HCT116 (cell line): ENCODE measurements around the gene ADAMTS3. TPM values are rescaled to one million over a fixed set of nuclear protein-coding genes. Genes with fewer than 3 reads are reported as not detected.

ENCODE experiments used
- ATAC-seq: fragments of 200-7000 bp; cut with Tn5 transposase; 2 replicates; pipeline ENCODE4 v1.9.1; 2020; ENCODE audit warnings: mild to moderate bottlenecking, moderate library complexity
- BruUV-seq: library from RNA; stranded (reverse); fragments of 400-500 nt; replicated peaks from 2 replicates; lab custom pipeline; 2021; lab: Mats Ljungman, UMichigan
- CTCF ChIA-PET: fragments of 300-600 bp; sonication (Branson Sonifier 250); formaldehyde crosslinking; loops from one replicate; lab custom pipeline; 2021; ENCODE audit warnings: antibody characterized with exemption; lab: Charles Lee
- POLR2A ChIA-PET: fragments of 300-600, 350-600 bp; sonication (Branson Sonifier 250); formaldehyde crosslinking; loops from one replicate; lab custom pipeline; 2021; ENCODE audit warnings: antibody characterized with exemption; lab: Charles Lee
- RAD21 ChIA-PET, 2 experiments: fragments of 300-600 bp; sonication (Branson Sonifier 250); formaldehyde crosslinking; loops; one replicate each; lab custom pipeline; 2023; ENCODE audit warnings: low total read pairs in 2 of 2; ENCODE audit not compliant: uncharacterized antibody in 2 of 2, unreplicated experiment in 2 of 2, low non-redundant PET in 1 of 2; lab: Charles Lee
- DNase-seq: peaks from one replicate; pipeline ENCODE4 v3.0.0-alpha.2; 2010; ENCODE audit warnings: low read depth, low spot score
- H2AFZ ChIP-seq: fragments of 200-600 bp; shearing (Covaris generic), sonication (generic); 2 replicates; pipeline ENCODE4 v1.6.1; 2017; ENCODE audit warnings: low read depth, mixed run types, mixed read lengths, antibody characterized with exemption, low read length; ENCODE audit not compliant: poor library complexity, severe bottlenecking
- H3K27ac ChIP-seq: 2 replicates; pipeline ENCODE4 v1.5.1; 2012; ENCODE audit warnings: low read depth, low read length
- H3K27me3 ChIP-seq: fragments of 200-600 bp; sonication (generic); 2 replicates; pipeline ENCODE4 v1.6.1; 2016; ENCODE audit warnings: mixed run types, low read length, mixed read lengths; ENCODE audit not compliant: insufficient read depth
- H3K36me3 ChIP-seq, 2 experiments: fragments of 200-500 bp in 1 of 2; fragments of 200-600 bp in 1 of 2; sonication (Bioruptor generic) in 1 of 2; sonication (generic) in 1 of 2; 2 replicates each; pipeline versions ENCODE4 v1.5.1 to v1.6.1; 2014 to 2016; ENCODE audit warnings: low read length in 2 of 2, inconsistent platforms in 1 of 2, mixed read lengths in 1 of 2, mixed run types in 1 of 2; ENCODE audit not compliant: insufficient read depth in 2 of 2, control insufficient read depth in 1 of 2
- H3K4me1 ChIP-seq, 2 experiments: fragments of 200-600 bp in 1 of 2; sonication (generic) in 1 of 2; 2 replicates each; pipeline versions ENCODE4 v1.5.1 to v1.6.1; 2012 to 2017; ENCODE audit warnings: low read length in 2 of 2, inconsistent platforms in 1 of 2, mild to moderate bottlenecking in 1 of 2, mixed read lengths in 1 of 2, mixed run types in 1 of 2, moderate library complexity in 1 of 2; ENCODE audit not compliant: insufficient read depth in 2 of 2, control insufficient read depth in 1 of 2
- H3K4me2 ChIP-seq: fragments of 200-600 bp; sonication (generic); 2 replicates; pipeline ENCODE4 v1.6.1; 2017; ENCODE audit warnings: mixed run types, low read length, mixed read lengths
- H3K4me3 ChIP-seq, 2 experiments: fragments of 200-600 bp in 1 of 2; sonication (generic) in 1 of 2; replicated peaks in 1 of 2; 2 replicates each; pipeline ENCODE4 v1.5.1; 2011 to 2016; ENCODE audit warnings: low read length in 2 of 2, control low read depth in 1 of 2, low read depth in 1 of 2, mild to moderate bottlenecking in 1 of 2, mixed read lengths in 1 of 2, mixed run types in 1 of 2
- H3K79me2 ChIP-seq: fragments of 200-600 bp; sonication (generic); 2 replicates; pipeline ENCODE4 v1.6.1; 2017; ENCODE audit warnings: mild to moderate bottlenecking, mixed run types, low read length, moderate library complexity, mixed read lengths; ENCODE audit not compliant: insufficient read depth
- H3K9ac ChIP-seq: fragments of 200-600 bp; sonication (generic); 2 replicates; pipeline ENCODE4 v1.6.1; 2016; ENCODE audit warnings: low read length, mixed read lengths
- H3K9me2 ChIP-seq: fragments of 200-600 bp; sonication (generic), shearing (Covaris generic); 2 replicates; pipeline ENCODE4 v1.6.1; 2017; ENCODE audit warnings: mixed run types, mild to moderate bottlenecking, moderate library complexity; ENCODE audit not compliant: insufficient read depth
- H3K9me3 ChIP-seq, 2 experiments: fragments of 200-500 bp in 1 of 2; fragments of 200-600 bp in 1 of 2; sonication (Bioruptor generic) in 1 of 2; sonication (generic) in 1 of 2; 2 replicates each; pipeline ENCODE4 v1.6.1; 2014 to 2017; ENCODE audit warnings: low read length in 2 of 2, mixed read lengths in 2 of 2, inconsistent platforms in 1 of 2, low read depth in 1 of 2, mild to moderate bottlenecking in 1 of 2, mixed run types in 1 of 2, moderate library complexity in 1 of 2; ENCODE audit not compliant: control insufficient read depth in 1 of 2, insufficient read depth in 1 of 2
- H4K20me1 ChIP-seq: fragments of 200-600 bp; sonication (generic), shearing (Covaris generic); 2 replicates; pipeline ENCODE4 v1.6.1; 2017; ENCODE audit warnings: mixed run types, mild to moderate bottlenecking, moderate library complexity; ENCODE audit not compliant: insufficient read depth
- CBX3 ChIP-seq: IDR thresholded peaks from 2 replicates; pipeline ENCODE4 v1.6.1; 2012; ENCODE audit warnings: low read depth
- EGR1 ChIP-seq: IDR thresholded peaks from 2 replicates; pipeline ENCODE4 v1.6.1; 2012; ENCODE audit warnings: low read depth
- ELF1 ChIP-seq: IDR thresholded peaks from 2 replicates; pipeline ENCODE4 v1.6.1; 2012; ENCODE audit warnings: low read depth, borderline replicate concordance
- EZH2phosphoT487 ChIP-seq: fragments of 200-600 bp; IDR thresholded peaks from 2 replicates; pipeline ENCODE4 v1.6.1; 2018; ENCODE audit warnings: antibody characterized with exemption, borderline replicate concordance
- SRF ChIP-seq: IDR thresholded peaks from 2 replicates; pipeline ENCODE4 v1.6.1; 2012; ENCODE audit warnings: low read depth
- intact Hi-C: fragments of 100-400 bp; cut with micrococcal nuclease; formaldehyde crosslinking; loops from 2 replicates; pipeline ENCODE4 v1.10.0; 2022
- total RNA-seq: library from RNA; stranded (reverse); gene quantifications from one replicate; pipeline ENCODE4 v1.2.1, GENCODE V29; 2021; ENCODE audit not compliant: unreplicated experiment
- TF ChIP-seq, protein P1 (sequence below), 3 experiments: fragments of 200-600 bp in 1 of 3; sonication (generic) in 1 of 3; IDR thresholded peaks in 2 of 3; conservative IDR thresholded peaks in 1 of 3; 2 replicates each; pipeline ENCODE4 v1.5.1; 2012 to 2017; ENCODE audit warnings: low read depth in 2 of 3, low read length in 2 of 3, antibody characterized with exemption in 1 of 3, borderline replicate concordance in 1 of 3, control low read depth in 1 of 3, mild to moderate bottlenecking in 1 of 3, mixed read lengths in 1 of 3, mixed run types in 1 of 3, moderate library complexity in 1 of 3; ENCODE audit not compliant: insufficient read depth in 1 of 3

ADAMTS3 gene
- total RNA-seq, 1 experiment from 2014 or later = not detected

DNA sequence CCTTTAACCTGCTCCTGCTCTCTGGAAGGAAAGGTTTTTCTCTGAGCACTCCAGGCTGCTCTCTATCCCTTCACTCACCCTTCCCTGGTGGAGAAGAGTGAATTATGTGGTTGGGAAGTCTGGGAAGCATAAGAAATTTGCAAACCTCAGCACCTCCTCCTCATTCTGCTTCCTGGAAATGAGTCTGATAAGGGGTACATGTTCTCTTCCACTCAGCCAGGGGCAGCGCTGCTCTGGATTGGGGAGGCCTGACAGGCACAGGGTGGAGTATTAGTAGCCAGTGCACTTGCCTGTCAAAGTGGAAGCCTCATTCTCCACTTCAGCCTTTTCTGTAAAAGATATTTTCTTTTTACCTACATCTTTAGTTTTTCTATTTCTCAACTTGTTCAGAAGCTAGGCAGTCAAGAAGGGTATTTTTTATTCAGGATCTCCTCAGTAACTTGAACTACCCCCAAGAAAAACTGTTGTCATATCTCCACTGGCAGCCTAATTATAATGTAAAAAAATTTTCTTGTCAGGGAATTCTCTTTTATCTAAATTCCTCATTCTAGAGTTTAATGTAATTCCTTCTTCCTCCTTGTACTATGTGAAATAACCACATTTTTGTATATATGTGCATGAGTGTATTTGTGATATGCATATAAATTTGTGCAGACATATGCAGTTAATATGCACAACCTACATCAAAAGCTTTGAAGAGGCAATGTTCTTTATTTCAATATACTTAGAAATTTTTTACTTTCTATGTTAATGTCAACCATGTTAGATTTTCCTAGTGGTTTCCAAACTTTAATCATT is 15.3 kb downstream of the ADAMTS3 start:
- Histone ChIP-seq H3K27me3 (no peaks in the 10 kb centered on the region), H3K4me2 (no peak overlapping the region), H3K27ac (no peak overlapping the region), H3K79me2 (no peaks in the 10 kb centered on the region), H3K9me2 (no peaks in the 10 kb centered on the region), H3K4me3 (no peak overlapping the region), H3K9ac (no peak overlapping the region), H3K36me3 (no peaks in the 10 kb centered on the region), H3K9me3 (peaks cover 3 to 6% of the 10 kb centered on the region in 2 experiments; a peak in 1 of 4 replicates), H2AFZ (no peak overlapping the region), H3K4me1 (no peaks in the 10 kb centered on the region), H4K20me1 (no peaks in the 10 kb centered on the region)
- ChIA-PET RAD21 (no interaction called here), POLR2A (no interaction called here), CTCF (no interaction called here)
- intact Hi-C loops = no loop called here
- DNase-seq = no peak
- TF ChIP-seq SRF = no peak
- no peak for TF ChIP-seq EGR1
- TF ChIP-seq ELF1 = no peak
- TF ChIP-seq CBX3 = no peak
- TF ChIP-seq, protein P1, sequence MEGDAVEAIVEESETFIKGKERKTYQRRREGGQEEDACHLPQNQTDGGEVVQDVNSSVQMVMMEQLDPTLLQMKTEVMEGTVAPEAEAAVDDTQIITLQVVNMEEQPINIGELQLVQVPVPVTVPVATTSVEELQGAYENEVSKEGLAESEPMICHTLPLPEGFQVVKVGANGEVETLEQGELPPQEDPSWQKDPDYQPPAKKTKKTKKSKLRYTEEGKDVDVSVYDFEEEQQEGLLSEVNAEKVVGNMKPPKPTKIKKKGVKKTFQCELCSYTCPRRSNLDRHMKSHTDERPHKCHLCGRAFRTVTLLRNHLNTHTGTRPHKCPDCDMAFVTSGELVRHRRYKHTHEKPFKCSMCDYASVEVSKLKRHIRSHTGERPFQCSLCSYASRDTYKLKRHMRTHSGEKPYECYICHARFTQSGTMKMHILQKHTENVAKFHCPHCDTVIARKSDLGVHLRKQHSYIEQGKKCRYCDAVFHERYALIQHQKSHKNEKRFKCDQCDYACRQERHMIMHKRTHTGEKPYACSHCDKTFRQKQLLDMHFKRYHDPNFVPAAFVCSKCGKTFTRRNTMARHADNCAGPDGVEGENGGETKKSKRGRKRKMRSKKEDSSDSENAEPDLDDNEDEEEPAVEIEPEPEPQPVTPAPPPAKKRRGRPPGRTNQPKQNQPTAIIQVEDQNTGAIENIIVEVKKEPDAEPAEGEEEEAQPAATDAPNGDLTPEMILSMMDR (IDR thresholded peaks at IDR 0.05 in 2 of 3, conservative IDR thresholded peaks at IDR 0.05 in 1 of 3; ENCODE audit: borderline replicate concordance in 1 of 3, insufficient read depth in 1 of 3, low read depth in 2 of 3, low read length in 2 of 3) = no peak
- no peak for ATAC-seq
- no TSS peak for BruUV-seq

DNA sequence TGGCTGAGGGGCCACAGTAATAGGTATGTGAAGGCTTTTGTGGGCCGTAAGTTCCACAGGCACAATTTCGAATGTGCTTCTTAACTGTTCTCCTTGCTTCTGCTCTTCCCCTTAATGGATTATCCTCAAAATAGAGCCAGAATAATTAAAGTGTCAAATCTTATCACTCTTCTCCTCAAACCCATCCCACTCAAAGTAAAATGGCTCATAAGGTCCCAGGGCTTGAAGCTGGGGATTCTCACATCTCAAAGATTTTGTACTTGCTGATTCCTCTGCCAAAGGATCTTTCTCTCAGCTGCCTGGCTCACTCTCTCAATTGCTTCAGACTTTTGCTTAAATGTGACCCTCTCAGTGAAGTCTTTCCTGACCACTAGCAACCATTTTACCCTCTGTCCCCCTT is 16.6 kb downstream of the ADAMTS3 start:
- Histone ChIP-seq H3K9me2 (no peaks in the 10 kb centered on the region), H3K9me3 (peaks cover 3% of the 10 kb centered on the region in 2 experiments; a peak in 1 of 4 replicates), H3K27me3 (no peaks in the 10 kb centered on the region)
- TF ChIP-seq EZH2phosphoT487 = no peak
- TF ChIP-seq, all 23 proteins: peak for 0
- Histone ChIP-seq H3K4me3 (no peak overlapping the region), H3K36me3 (no peaks in the 10 kb centered on the region), H3K27ac (no peak overlapping the region), H3K4me2 (no peak overlapping the region), H4K20me1 (no peaks in the 10 kb centered on the region), H3K4me1 (no peaks in the 10 kb centered on the region), H2AFZ (no peak overlapping the region), H3K79me2 (no peaks in the 10 kb centered on the region), H3K9ac (no peak overlapping the region)
- intact Hi-C loops = no loop called here
- ATAC-seq = no peak
- POLR2A ChIA-PET = no interaction called here
- RAD21 ChIA-PET = no interaction called here
- BruUV-seq = no TSS peak
- CTCF ChIA-PET = no interaction called here
- DNase-seq = no peak
